ENCODE data around the gene NOTCH4.

The NOTCH4 gene

DNA sequence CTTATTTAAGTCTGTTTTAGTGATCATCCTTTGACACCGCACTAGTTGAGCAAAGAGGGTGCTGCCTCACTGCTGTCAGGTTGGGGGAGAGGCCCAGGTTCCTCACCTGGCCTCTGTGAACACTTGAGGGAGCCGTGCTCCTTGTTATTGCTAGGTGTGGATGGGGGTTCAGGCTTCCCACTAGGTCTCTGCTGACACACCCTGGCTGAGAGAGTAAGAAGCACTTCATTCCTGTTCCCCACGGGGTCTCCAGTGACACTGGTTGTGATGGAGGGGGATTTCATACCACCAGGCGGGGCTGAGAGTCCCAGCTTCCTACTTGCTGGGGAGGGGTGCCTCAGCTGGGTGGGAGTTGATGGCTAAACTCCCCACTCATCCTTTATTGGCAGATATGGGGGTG, 11.1 kb upstream of the NOTCH4 start:
- Histone ChIP-seq H3F3A (ENCODE audit: insufficient read depth, low read length) (no peaks in the 10 kb centered on the region), H3K79me2 (ENCODE audit: low read length) (no peaks in the 10 kb centered on the region), H3K4me1 (ENCODE audit: low read length) (no peaks in the 10 kb centered on the region), H2AFZ (ENCODE audit: low read length) (no peak overlapping the region), H3K27ac (ENCODE audit: low read length) (no peak overlapping the region), H3K4me2 (ENCODE audit: low read depth, low read length) (no peak overlapping the region), H3K27me3 (replicated peaks; ENCODE audit: insufficient read depth, low read length) (no peaks in the 10 kb centered on the region), H3K9ac (ENCODE audit: low read length) (no peak overlapping the region), H4K20me1 (ENCODE audit: insufficient read depth, low read length) (no peaks in the 10 kb centered on the region), H3K9me3 (replicated peaks; ENCODE audit: insufficient read depth, low read length) (no peaks in the 10 kb centered on the region), H3K36me3 (replicated peaks; ENCODE audit: insufficient read depth, low read length) (no peaks in the 10 kb centered on the region), H3K4me3 (ENCODE audit: low read length) (no peak overlapping the region), H3K9me2 (replicated peaks; ENCODE audit: insufficient read depth, low read length) (no peaks in the 10 kb centered on the region)
- no peak for DNase-seq
- TF ChIP-seq EZH2 (optimal IDR thresholded peaks at IDR 0.05; ENCODE audit: low read depth, low read length) (no peak), EZH2phosphoT487 (IDR thresholded peaks at IDR 0.05; ENCODE audit: low read length) (no peak)
- TF ChIP-seq, protein P1, sequence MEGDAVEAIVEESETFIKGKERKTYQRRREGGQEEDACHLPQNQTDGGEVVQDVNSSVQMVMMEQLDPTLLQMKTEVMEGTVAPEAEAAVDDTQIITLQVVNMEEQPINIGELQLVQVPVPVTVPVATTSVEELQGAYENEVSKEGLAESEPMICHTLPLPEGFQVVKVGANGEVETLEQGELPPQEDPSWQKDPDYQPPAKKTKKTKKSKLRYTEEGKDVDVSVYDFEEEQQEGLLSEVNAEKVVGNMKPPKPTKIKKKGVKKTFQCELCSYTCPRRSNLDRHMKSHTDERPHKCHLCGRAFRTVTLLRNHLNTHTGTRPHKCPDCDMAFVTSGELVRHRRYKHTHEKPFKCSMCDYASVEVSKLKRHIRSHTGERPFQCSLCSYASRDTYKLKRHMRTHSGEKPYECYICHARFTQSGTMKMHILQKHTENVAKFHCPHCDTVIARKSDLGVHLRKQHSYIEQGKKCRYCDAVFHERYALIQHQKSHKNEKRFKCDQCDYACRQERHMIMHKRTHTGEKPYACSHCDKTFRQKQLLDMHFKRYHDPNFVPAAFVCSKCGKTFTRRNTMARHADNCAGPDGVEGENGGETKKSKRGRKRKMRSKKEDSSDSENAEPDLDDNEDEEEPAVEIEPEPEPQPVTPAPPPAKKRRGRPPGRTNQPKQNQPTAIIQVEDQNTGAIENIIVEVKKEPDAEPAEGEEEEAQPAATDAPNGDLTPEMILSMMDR (IDR thresholded peaks at IDR 0.05; ENCODE audit: low read length) = 0 out of 2 replicates have a peak, but pooled peaks have one; percentile 6

DNA sequence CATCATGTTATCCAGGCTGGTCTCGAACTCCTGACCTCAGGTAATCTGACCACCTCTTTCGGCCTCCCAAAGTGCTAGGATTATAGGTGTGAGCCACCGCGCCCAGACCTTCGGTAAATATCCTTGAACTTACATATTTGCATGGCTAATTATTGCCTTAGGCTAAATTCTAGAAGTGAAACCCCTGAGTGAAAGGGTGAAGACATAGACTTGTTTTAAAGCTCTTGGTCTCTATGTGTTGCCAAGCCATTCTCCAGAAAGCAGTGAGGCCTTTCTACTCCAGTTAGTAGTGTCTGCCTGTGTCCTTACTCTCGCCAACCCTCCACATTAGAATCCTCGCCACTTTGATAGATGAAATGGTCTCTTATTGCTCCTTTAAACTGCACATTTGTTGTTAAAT, 2.6 kb upstream of the NOTCH4 start:
- Histone ChIP-seq H3K4me1 (ENCODE audit: low read length) (no peaks in the 10 kb centered on the region), H3K27ac (ENCODE audit: low read length) (no peak overlapping the region), H3K27me3 (replicated peaks; ENCODE audit: insufficient read depth, low read length) (peaks cover 5% of the 10 kb centered on the region; the same call in 1 of the 2 replicates), H3K9me2 (replicated peaks; ENCODE audit: insufficient read depth, low read length) (no peaks in the 10 kb centered on the region), H3K4me3 (ENCODE audit: low read length) (no peak overlapping the region), H3K79me2 (ENCODE audit: low read length) (no peaks in the 10 kb centered on the region), H3K4me2 (ENCODE audit: low read depth, low read length) (no peak overlapping the region), H3F3A (ENCODE audit: insufficient read depth, low read length) (no peaks in the 10 kb centered on the region), H3K9me3 (replicated peaks; ENCODE audit: insufficient read depth, low read length) (no peaks in the 10 kb centered on the region), H4K20me1 (ENCODE audit: insufficient read depth, low read length) (no peaks in the 10 kb centered on the region), H3K9ac (ENCODE audit: low read length) (no peak overlapping the region), H2AFZ (ENCODE audit: low read length) (no peak overlapping the region), H3K36me3 (replicated peaks; ENCODE audit: insufficient read depth, low read length) (no peaks in the 10 kb centered on the region)
- no peak for TF ChIP-seq EZH2 (optimal IDR thresholded peaks at IDR 0.05; ENCODE audit: low read depth, low read length)
- TF ChIP-seq, protein P1 (IDR thresholded peaks at IDR 0.05; ENCODE audit: low read length) = no peak
- no peak for TF ChIP-seq EZH2phosphoT487 (IDR thresholded peaks at IDR 0.05; ENCODE audit: low read length)
- no peak for DNase-seq

DNA sequence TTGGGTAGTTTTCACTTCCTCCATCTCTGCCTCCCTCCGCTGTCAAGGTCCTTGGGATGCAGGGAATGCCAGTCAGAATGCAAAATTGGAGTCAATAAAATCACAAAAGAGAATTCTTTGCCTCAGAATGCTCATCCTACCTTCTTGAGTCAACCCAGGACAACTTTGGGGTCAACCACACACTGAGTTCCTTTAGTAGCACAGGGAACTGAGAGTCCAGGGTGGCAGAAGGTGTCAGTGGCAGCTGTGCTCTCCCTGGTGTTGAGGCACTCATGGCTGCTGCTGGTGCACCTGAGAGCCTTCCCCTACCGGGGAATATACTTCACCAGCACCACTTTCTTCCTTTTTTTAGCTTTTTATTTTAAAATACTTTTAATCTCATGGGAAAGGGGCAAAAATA, 829 bp upstream of the NOTCH4 start:
- Histone ChIP-seq H3K27ac (ENCODE audit: low read length) (no peak overlapping the region), H3K9me3 (replicated peaks; ENCODE audit: insufficient read depth, low read length) (no peaks in the 10 kb centered on the region), H3K36me3 (replicated peaks; ENCODE audit: insufficient read depth, low read length) (no peaks in the 10 kb centered on the region), H3K27me3 (replicated peaks; ENCODE audit: insufficient read depth, low read length) (peaks cover 11% of the 10 kb centered on the region), H2AFZ (ENCODE audit: low read length) (no peak overlapping the region), H3K79me2 (ENCODE audit: low read length) (no peaks in the 10 kb centered on the region), H3K9me2 (replicated peaks; ENCODE audit: insufficient read depth, low read length) (no peaks in the 10 kb centered on the region), H3F3A (ENCODE audit: insufficient read depth, low read length) (no peaks in the 10 kb centered on the region), H4K20me1 (ENCODE audit: insufficient read depth, low read length) (no peaks in the 10 kb centered on the region), H3K9ac (ENCODE audit: low read length) (no peak overlapping the region), H3K4me3 (ENCODE audit: low read length) (no peak overlapping the region), H3K4me1 (ENCODE audit: low read length) (no peaks in the 10 kb centered on the region), H3K4me2 (ENCODE audit: low read depth, low read length) (no peak overlapping the region)
- DNase-seq = no peak
- TF ChIP-seq, protein P1 (IDR thresholded peaks at IDR 0.05; ENCODE audit: low read length) = no peak
- no peak for TF ChIP-seq EZH2phosphoT487 (IDR thresholded peaks at IDR 0.05; ENCODE audit: low read length)
- no peak for TF ChIP-seq EZH2 (optimal IDR thresholded peaks at IDR 0.05; ENCODE audit: low read depth, low read length)

All from MM.1S (cell line).